ENCODE measurements around the gene NIPSNAP2.
"Not testable (repeated sequence)": the region's sequence is repeated elsewhere in the genome, so short reads cannot be mapped to it uniquely, and the experiment has no call there.

Gene NIPSNAP2

DNA sequence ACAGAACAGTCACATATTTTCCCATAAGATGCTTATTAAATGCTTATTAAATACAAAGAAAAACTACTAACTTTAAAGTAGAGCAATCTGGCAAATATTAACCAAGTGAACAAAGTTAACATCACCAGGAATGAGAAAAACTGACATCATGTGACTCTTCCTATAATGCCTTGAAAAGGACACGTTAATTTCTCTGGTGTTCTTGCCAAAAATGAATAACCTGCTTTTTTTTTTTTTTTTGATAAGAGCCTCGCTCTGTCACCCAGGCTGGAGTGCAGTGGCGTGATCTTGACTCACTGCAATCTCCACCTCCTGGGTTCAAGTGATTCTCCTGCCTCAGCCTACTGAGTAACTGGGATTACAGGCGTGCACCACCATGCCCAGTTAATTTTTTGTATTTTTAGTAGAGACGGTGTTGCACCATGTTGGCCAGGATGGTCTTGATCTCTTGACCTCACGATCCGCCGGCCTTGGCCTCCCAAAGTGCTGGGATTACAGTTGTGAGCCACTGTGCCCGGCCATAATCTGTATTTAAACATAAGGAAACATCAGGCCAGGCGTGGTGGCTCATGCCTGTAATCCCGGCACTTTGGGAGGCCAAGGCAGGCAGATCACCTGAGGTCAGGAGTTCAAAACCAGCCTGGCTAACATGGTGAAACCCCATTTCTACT lies 83.2 kb downstream of the NIPSNAP2 start:
- not testable (repeated sequence) for DNase-seq (ENCODE audit: low spot score)

DNA sequence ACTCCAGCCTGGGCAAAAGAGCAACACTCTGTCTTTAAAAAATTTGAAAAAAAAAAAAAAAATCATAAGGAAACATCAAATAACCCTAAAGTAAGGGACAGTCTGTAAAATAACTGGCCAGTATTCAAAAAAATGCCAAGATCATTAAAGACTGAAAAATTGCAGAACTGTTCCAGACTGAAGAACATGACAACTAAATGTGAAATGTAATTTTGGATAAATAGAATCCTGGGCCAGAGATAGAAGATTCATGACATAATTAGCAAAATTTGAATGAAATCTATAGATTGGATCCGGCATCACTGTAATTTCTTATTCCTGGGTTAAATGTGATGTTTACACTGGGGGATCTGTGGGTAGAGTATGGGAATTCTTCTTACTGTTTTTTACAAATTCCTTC lies 83.9 kb downstream of the NIPSNAP2 start:
- no peak for DNase-seq (ENCODE audit: low spot score)

DNA sequence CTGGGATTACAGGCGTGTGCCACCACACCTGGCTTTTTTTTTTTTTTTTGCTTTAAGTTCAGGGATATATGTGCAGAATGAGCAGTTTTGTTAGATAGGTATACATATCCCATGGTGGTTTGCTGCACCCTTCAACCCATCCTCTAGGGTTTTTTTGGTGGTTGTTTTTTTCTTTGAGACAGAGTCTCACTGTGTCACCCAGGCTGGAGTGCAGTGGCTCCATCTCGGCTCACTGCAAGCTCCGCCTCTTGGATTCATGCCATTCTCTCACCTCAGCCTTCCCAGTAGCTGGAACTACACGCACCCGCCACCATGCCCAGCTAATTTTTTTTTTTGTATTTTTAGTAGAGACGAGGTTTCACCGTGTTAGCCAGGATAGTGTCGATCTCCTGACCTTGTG lies 84.4 kb downstream of the NIPSNAP2 start:
- not testable (repeated sequence) for DNase-seq (ENCODE audit: low spot score)

Data from ecto neural progenitor cell (in vitro differentiated cells).